ENCODE results near the gene SRP9.
"Not testable (repeated sequence)": the region's sequence is repeated elsewhere in the genome, so short reads cannot be mapped to it uniquely, and the experiment has no call there.

Gene SRP9

DNA sequence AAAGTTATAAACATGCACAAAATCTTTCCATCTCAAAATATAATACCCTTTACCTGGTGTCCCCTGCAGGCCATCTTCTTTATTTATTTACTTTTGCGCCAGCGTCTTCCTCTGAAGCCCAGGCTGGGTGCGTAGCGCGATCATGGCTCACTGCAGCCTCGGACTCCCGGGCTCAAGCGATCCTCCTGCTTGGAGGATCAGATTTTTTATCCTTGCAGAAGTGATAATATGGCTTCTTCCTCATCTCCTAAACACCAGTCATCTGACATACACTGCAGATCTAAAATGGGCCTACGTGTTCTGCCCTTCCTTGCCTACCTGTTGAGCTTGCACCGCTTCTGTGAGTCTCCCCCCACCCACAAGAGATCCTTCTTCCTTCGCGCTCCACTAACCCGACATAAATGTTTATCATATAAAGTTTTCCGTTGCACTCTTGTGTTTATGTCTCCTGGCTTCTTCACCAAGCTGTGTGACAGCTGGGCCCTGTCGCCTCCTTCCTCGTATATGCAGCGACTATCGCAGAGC is 506 bp upstream of the SRP9 start:
- H3K4me3 ChIP-seq (ENCODE audit: low read depth, low read length): peak overlapping the region; percentile 94
- TF ChIP-seq CTCF (IDR thresholded peaks at IDR 0.05; ENCODE audit: low read depth, low read length): no peak

GRCh38 chr1:225778337-225778669 is 677 bp downstream of the SRP9 start:
- no peak for TF ChIP-seq CTCF (IDR thresholded peaks at IDR 0.05; ENCODE audit: low read depth, low read length)
- H3K4me3 ChIP-seq (ENCODE audit: low read depth, low read length): peak overlapping the region; percentile 94

GRCh38 chr1:225779165-225779564 is 1.5 kb downstream of the SRP9 start:
- H3K4me3 ChIP-seq (ENCODE audit: low read depth, low read length): peak overlapping the region; percentile 94

GRCh38 chr1:225780134-225780533 is 2.5 kb downstream of the SRP9 start:
- no peak for TF ChIP-seq CTCF (IDR thresholded peaks at IDR 0.05; ENCODE audit: low read depth, low read length)
- no peak overlapping the region for H3K4me3 ChIP-seq (ENCODE audit: low read depth, low read length)

- TF ChIP-seq CTCF (IDR thresholded peaks at IDR 0.05; ENCODE audit: low read depth, low read length): no peak
- H3K4me3 ChIP-seq (ENCODE audit: low read depth, low read length): no peak overlapping the region
Observed at GRCh38 chr1:225780630-225781029, 3.0 kb downstream of the SRP9 start.

DNA sequence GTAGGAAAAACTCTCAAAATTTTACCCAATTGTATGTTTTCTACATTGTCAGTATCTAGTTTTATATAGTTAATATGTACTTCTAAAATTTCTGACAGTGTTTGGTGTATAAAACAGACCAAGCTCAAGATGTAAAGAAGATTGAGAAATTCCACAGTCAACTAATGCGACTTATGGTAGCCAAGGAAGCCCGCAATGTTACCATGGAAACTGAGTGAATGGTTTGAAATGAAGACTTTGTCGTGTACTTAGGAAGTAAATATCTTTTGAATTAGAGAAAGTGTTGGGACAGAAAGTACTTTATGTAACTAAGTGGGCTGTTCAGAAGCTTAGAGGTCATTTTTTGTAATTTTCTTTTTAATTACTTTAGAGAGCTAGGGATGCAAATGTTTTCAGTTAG is 11.5 kb downstream of the SRP9 start:
- H3K4me3 ChIP-seq (ENCODE audit: low read depth, low read length): not testable (repeated sequence)

DNA sequence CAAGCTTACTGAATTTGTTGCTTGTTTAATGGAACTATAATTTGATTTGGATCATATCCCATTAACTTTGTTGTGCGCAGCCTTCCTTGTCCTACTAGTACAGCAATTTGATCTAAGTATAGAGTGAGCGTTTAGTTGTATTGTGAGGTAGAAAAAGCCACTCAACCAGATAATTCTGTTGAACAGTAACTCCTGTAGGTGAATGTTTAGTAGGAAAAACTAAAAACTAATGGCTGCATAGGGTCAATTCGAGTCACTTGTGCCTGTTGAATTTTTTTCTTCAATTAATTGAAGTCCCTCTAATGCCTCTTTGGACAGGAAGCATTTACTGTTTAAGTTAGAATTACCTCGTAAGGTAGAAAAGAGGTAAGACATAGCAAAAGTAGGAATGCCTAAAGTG is 17.3 kb downstream of the SRP9 start:
- H3K4me3 ChIP-seq (ENCODE audit: low read depth, low read length): no peak overlapping the region
- no peak for TF ChIP-seq CTCF (IDR thresholded peaks at IDR 0.05; ENCODE audit: low read depth, low read length)

- not testable (repeated sequence) for H3K4me3 ChIP-seq (ENCODE audit: low read depth, low read length)
Observed at GRCh38 chr1:225796097-225796496, 18.5 kb downstream of the SRP9 start.

DNA sequence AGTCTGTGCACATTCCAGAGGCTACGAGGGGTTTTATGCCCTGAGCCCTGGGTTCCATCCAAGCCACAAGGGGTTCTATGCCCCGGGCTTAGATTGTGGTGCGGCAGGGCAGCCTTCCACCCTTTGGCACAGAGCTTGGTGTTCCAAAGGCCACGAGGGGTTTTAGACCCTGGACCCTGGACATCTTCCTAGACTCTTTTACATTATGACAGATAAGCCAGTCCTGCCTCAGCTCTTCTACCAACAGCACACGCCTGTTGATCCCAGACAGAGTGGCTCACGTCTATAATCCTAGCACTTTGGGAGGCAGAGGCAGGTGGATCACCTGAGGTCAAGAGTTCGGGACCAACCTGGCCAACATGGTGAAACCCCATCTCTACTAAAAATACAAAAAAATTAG is 23.5 kb downstream of the SRP9 start:
- H3K4me3 ChIP-seq (ENCODE audit: low read depth, low read length): not testable (repeated sequence)

DNA sequence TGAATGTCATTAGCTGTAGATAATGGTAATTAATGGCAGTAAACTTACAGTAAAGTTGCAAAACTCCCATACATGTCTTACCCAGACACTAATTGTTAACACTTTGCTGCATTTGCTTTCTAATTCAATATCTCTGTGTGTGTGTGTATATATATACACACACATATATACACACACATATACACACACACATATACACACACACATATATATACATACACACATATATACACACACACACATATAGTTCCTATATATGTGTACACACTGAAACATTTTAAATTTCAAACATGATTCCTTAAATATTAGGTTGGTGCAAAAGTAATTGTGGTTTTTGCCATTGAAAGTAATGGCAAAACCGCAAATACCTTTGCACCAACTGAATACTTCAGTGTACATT is 28.6 kb downstream of the SRP9 start:
- no peak for TF ChIP-seq CTCF (IDR thresholded peaks at IDR 0.05; ENCODE audit: low read depth, low read length)
- H3K4me3 ChIP-seq (ENCODE audit: low read depth, low read length): no peak overlapping the region

- not testable (repeated sequence) for H3K4me3 ChIP-seq (ENCODE audit: low read depth, low read length)
Observed at GRCh38 chr1:225806736-225807135, 29.1 kb downstream of the SRP9 start.

All from WI38 (cell line).